ENCODE results near the gene ABL1. TPM values are rescaled to one million over a fixed set of nuclear protein-coding genes. Genes with fewer than 3 reads are reported as not detected.

Gene ABL1
- polyA plus RNA-seq, 1 experiment, result 30.4 TPM

DNA sequence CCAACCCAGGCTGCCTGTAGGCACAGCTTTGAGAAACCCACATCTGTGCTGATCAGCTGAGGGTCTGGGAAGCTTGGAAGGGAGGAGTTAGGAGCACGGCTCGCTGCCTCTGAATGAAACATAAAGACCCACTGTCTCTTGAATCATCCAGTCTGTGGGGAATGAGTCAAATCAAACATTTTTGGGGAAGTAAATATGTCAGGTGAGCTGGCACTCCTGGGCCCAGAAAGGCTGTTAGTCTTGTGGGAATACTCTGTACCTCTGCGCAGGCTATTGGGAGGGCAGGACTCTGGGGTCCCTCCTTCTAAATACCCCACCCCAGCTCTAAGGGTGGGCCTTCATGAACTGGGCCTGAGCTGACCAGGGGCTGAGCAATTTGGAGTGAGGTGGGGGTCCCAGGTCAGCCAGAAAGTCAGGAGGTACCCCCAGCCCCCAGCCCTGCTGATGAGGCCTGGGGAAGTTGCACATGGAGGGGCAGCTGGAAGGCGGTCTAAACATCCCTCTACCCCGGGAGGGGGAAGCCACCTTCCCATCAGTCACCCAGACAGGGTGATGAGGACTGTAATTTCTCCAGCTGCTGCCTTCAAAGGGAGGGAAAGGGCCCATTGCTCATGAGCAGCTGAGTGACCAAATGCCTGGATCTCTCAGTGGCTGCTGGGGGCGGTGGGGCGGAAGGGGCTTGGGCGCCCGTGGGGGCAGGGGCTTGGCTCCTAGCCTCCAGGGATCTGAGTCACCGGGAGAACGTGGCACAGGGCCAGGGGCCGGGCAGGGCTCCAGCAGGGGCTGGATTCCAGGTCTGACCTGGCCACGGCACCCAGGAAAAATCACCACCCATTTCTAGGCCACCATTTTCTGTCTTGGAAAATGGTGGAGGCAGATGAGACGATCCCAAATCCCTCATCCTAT, 93.2 kb downstream of the ABL1 start:
- POLR2A ChIA-PET, result interaction anchor here (0.6 kb wide), 1 partner anchor 15 kb away, joined by 3 read pairs; no protein-coding TSS in a partner anchor

DNA sequence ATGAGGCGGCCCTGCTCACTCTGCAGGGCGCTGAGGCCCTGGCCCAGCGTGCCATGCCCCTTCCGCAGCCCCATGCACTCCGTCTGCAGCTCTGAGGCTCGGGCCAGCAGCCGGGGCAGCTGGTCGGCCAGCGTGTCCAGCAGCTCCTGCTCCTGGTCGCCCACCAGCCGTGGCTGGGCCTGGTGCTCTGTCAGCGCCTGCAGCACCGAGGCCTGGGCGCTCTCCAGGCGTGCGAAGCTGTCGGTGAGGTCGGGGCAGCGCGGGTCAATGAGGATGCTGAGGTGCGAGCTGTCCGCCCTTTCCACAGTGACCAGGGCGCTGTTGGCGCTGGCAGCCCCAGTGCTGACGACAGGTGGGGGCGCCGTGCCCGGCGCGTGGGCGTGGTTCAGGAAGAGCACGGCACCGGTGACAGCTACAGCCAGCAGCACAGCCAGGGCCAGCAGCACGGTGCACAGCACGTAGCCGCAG, 94.6 kb downstream of the ABL1 start:
- TF ChIP-seq, protein P1, sequence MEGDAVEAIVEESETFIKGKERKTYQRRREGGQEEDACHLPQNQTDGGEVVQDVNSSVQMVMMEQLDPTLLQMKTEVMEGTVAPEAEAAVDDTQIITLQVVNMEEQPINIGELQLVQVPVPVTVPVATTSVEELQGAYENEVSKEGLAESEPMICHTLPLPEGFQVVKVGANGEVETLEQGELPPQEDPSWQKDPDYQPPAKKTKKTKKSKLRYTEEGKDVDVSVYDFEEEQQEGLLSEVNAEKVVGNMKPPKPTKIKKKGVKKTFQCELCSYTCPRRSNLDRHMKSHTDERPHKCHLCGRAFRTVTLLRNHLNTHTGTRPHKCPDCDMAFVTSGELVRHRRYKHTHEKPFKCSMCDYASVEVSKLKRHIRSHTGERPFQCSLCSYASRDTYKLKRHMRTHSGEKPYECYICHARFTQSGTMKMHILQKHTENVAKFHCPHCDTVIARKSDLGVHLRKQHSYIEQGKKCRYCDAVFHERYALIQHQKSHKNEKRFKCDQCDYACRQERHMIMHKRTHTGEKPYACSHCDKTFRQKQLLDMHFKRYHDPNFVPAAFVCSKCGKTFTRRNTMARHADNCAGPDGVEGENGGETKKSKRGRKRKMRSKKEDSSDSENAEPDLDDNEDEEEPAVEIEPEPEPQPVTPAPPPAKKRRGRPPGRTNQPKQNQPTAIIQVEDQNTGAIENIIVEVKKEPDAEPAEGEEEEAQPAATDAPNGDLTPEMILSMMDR (IDR thresholded peaks at IDR 0.05; ENCODE audit: insufficient read depth, low read depth, low read length), result no peak
- no peak for DNase-seq (ENCODE audit: low read depth)
- CTCF ChIA-PET, result no interaction called here

More for the DNA sequence above, 93.2 kb downstream of the ABL1 start:
- Histone ChIP-seq H3K36me3 (ENCODE audit: control insufficient read depth, insufficient read depth, low read length) (no peaks in the 10 kb centered on the region), H3K27me3 (ENCODE audit: control insufficient read depth, insufficient read depth, low read length) (no peaks in the 10 kb centered on the region), H3K4me3 (ENCODE audit: low read depth, low read length) (no peak overlapping the region)
- TF ChIP-seq, protein P1 (IDR thresholded peaks at IDR 0.05; ENCODE audit: insufficient read depth, low read depth, low read length), result no peak
- no peak for DNase-seq (ENCODE audit: low read depth)
- CTCF ChIA-PET, result interaction anchor here (0.6 to 1.5 kb wide), 6 partner anchors 11 to 227 kb away, joined by 3 to 4 read pairs (median 4); no protein-coding TSS in a partner anchor

DNA sequence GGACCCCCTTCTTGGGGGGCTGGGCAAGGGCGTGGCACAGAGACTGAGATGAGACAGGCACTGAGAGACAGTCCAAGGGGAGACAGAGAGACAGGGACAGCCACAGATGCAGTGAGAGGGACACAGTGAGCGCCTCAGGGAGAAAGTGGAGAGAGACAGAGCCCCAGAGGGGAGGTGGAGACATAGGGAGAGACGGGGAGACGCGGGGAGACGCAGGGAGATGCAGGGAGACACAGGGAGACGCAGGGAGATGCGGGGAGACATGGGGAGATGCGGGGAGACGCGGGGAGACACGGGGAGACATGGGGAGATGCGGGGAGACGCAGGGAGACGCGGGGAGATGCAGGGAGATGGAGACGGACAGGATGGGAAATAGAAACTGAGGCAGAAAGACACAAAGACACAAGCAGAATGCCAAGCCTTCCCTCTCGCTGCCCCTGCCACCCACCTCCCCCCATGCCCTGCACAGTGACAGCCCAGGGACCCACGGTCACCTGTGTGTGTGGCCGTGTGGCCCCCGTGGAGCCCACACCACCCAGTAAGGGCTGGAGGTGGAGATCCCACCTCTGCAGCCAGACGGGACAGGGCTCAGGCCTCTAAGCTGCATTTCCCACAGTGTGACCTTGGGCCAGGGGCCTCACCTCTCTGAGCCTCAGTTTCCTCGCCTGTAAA, 95.2 kb downstream of the ABL1 start:
- DNase-seq (ENCODE audit: low read depth), result no peak
- CTCF ChIA-PET, result no interaction called here
- TF ChIP-seq, protein P1 (IDR thresholded peaks at IDR 0.05; ENCODE audit: insufficient read depth, low read depth, low read length), result no peak
- POLR2A ChIA-PET, result no interaction called here
- no peaks in the 10 kb centered on the region for H3K27me3 ChIP-seq (ENCODE audit: control insufficient read depth, insufficient read depth, low read length)
- no peak overlapping the region for H3K4me3 ChIP-seq (ENCODE audit: low read depth, low read length)
- no peaks in the 10 kb centered on the region for H3K36me3 ChIP-seq (ENCODE audit: control insufficient read depth, insufficient read depth, low read length)

More for the DNA sequence above, 94.6 kb downstream of the ABL1 start:
- Histone ChIP-seq H3K36me3 (ENCODE audit: control insufficient read depth, insufficient read depth, low read length) (no peaks in the 10 kb centered on the region), H3K4me3 (ENCODE audit: low read depth, low read length) (no peak overlapping the region), H3K27me3 (ENCODE audit: control insufficient read depth, insufficient read depth, low read length) (no peaks in the 10 kb centered on the region)
- POLR2A ChIA-PET, result no interaction called here

DNA sequence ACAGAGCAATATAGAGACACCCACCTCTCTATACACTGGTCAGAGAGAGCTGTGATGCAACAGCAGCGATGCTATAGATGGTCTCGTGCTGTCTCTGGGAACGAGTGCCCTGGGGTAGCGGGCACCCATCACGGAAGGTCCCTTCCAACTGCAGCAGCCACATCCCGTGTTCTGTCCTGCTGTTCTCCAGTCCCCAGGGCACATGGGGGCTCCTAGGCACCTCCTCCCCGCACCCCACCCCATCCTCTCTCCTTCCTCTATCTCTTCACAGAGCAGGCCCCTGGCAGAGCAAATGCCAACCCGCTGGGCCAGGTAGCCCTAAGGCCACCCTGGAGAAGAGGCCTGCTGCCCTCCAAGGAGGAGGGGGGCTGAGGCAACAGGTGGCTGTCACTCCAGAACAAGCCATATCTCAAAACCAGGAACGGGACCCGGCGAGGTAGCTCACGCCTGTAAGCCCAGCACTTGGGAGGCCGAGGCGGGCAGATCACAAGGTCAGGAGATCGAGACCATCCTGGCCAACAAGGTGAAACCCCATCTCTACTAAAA, 95.8 kb downstream of the ABL1 start:
- ChIA-PET CTCF (interaction anchor here (1.3 kb wide), 1 partner anchor 230 kb away, joined by 3 read pairs; no protein-coding TSS in a partner anchor), POLR2A (no interaction called here)

More for the DNA sequence above, 95.8 kb downstream of the ABL1 start:
- DNase-seq (ENCODE audit: low read depth), result no peak
- TF ChIP-seq, protein P1 (IDR thresholded peaks at IDR 0.05; ENCODE audit: insufficient read depth, low read depth, low read length), result no peak
- Histone ChIP-seq H3K4me3 (ENCODE audit: low read depth, low read length) (no peak overlapping the region), H3K27me3 (ENCODE audit: control insufficient read depth, insufficient read depth, low read length) (no peaks in the 10 kb centered on the region), H3K36me3 (ENCODE audit: control insufficient read depth, insufficient read depth, low read length) (no peaks in the 10 kb centered on the region)

Data from BJ (cell line).